GM23338 (cell line): Measurements from ENCODE around the gene SSU72. TPM values are rescaled to one million over a fixed set of nuclear protein-coding genes. Genes with fewer than 3 reads are reported as not detected.

Source experiments
- ATAC-seq: fragments of 200-7000 bp; cut with Tn5 transposase; 3 replicates; pipeline ENCODE4 v1.9.1; 2020
- DNase-seq: peaks from one replicate; pipeline ENCODE4 v3.0.0-alpha.2; 2015; ENCODE audit warnings: low spot score
- H2AFZ ChIP-seq: fragments of 200-600 bp; sonication (generic); 2 replicates; pipeline ENCODE4 v1.8.0; 2016; ENCODE audit warnings: antibody characterized with exemption, mild to moderate bottlenecking, moderate library complexity
- H3F3A ChIP-seq: fragments of 200-600 bp; sonication (generic); replicated peaks from 2 replicates; pipeline ENCODE4 v1.8.0; 2017; ENCODE audit warnings: antibody characterized with exemption, mixed run types, low read depth
- H3K27ac ChIP-seq: fragments of 200-600 bp; sonication (generic); 2 replicates; pipeline ENCODE4 v1.6.1; 2016; ENCODE audit warnings: low read depth
- H3K27me3 ChIP-seq: fragments of 200-600 bp; sonication (generic); 2 replicates; pipeline ENCODE4 v1.8.0; 2016; ENCODE audit warnings: mild to moderate bottlenecking, mixed run types, moderate library complexity; ENCODE audit not compliant: insufficient read depth
- H3K36me3 ChIP-seq: fragments of 200-600 bp; sonication (generic); 2 replicates; pipeline ENCODE4 v1.8.0; 2016; ENCODE audit warnings: mild to moderate bottlenecking; ENCODE audit not compliant: insufficient read depth
- H3K4me1 ChIP-seq: fragments of 200-600 bp; sonication (generic); 2 replicates; pipeline ENCODE4 v1.8.0; 2016; ENCODE audit warnings: mild to moderate bottlenecking, moderate library complexity; ENCODE audit not compliant: insufficient read depth
- H3K4me2 ChIP-seq: fragments of 200-600 bp; sonication (generic); 2 replicates; pipeline ENCODE4 v1.7.1; 2017; ENCODE audit warnings: mixed run types
- H3K4me3 ChIP-seq: fragments of 200-600 bp; sonication (generic); 2 replicates; pipeline ENCODE4 v1.6.1; 2016; ENCODE audit warnings: mixed run types
- H3K79me2 ChIP-seq: fragments of 200-600 bp; sonication (generic); replicated peaks from 2 replicates; pipeline ENCODE4 v1.8.0; 2017; ENCODE audit warnings: mild to moderate bottlenecking; ENCODE audit not compliant: insufficient read depth
- H3K9me2 ChIP-seq: fragments of 200-600 bp; sonication (generic); 2 replicates; pipeline ENCODE4 v1.8.0; 2017; ENCODE audit not compliant: insufficient read depth
- H4K20me1 ChIP-seq: fragments of 200-600 bp; sonication (generic); replicated peaks from 2 replicates; pipeline ENCODE4 v1.8.0; 2017; ENCODE audit warnings: mild to moderate bottlenecking; ENCODE audit not compliant: insufficient read depth
- H3K27ac Mint-ChIP-seq: 2 replicates; pipeline ENCODE4 v1.8.0; 2020; ENCODE audit warnings: inconsistent platforms, mild to moderate bottlenecking, moderate library complexity, mixed read lengths
- H3K27me3 Mint-ChIP-seq: 3 replicates; pipeline ENCODE4 v1.8.0; 2022; ENCODE audit warnings: low read depth, mild to moderate bottlenecking, moderate library complexity, mixed read lengths, inconsistent platforms; ENCODE audit not compliant: insufficient read depth, poor library complexity
- H3K36me3 Mint-ChIP-seq: 3 replicates; pipeline ENCODE4 v1.8.0; 2021; ENCODE audit warnings: low read depth, mild to moderate bottlenecking, inconsistent platforms, moderate library complexity, mixed read lengths
- H3K4me1 Mint-ChIP-seq: 3 replicates; pipeline ENCODE4 v1.8.0; 2020; ENCODE audit warnings: mild to moderate bottlenecking, inconsistent platforms, mixed read lengths
- H3K4me3 Mint-ChIP-seq: 3 replicates; pipeline ENCODE4 v1.8.0; 2021; ENCODE audit warnings: moderate library complexity, mild to moderate bottlenecking, inconsistent platforms, mixed read lengths
- H3K9me3 Mint-ChIP-seq: 3 replicates; pipeline ENCODE4 v1.8.0; 2020; ENCODE audit warnings: moderate library complexity, mild to moderate bottlenecking, inconsistent platforms, mixed read lengths
- CTCF ChIP-seq, 2 experiments: fragments of 200-600 bp in 1 of 2; sonication (generic) in 1 of 2; conservative IDR thresholded peaks; 2 replicates each; pipeline versions ENCODE4 v1.5.1 to v1.6.1; 2016 to 2017; ENCODE audit warnings: antibody characterized with exemption in 2 of 2, low read depth in 2 of 2, mild to moderate bottlenecking in 2 of 2, moderate library complexity in 1 of 2
- JUNB ChIP-seq: IDR thresholded peaks from one replicate; pipeline ENCODE4 v1.6.1; 2016; ENCODE audit warnings: antibody characterized with exemption; ENCODE audit not compliant: unreplicated experiment
- POLR2AphosphoS5 ChIP-seq: IDR thresholded peaks from 2 replicates; pipeline ENCODE4 v1.6.1; 2016; ENCODE audit warnings: antibody characterized with exemption, low read depth
- ZNF114 ChIP-seq: fragments of 250-450 bp; sonication (Bioruptor Pico); IDR thresholded peaks from 2 replicates; pipeline ENCODE4 v1.5.0; 2020; ENCODE audit warnings: mild to moderate bottlenecking, moderate library complexity
- polyA plus RNA-seq: library from polyadenylated mRNA; unstranded; fragments of >200 nt; fragmentation: Nextera tagmentation; extraction: Ambion mirVana; gene quantifications from 2 replicates; pipeline ENCODE4 v1.2.1, GENCODE V29; 2016
- total RNA-seq: library from RNA; depleted of rRNA; stranded (reverse); fragments of >200 nt; shearing (Covaris generic); gene quantifications from 2 replicates; pipeline ENCODE4 v1.2.3, GENCODE V29; 2014

Gene SSU72
- total and polyA plus RNA-seq, 2 experiments from 2014 or later: 148 to 248 TPM

- DNase-seq (peak; percentile 80), ATAC-seq (peak; percentile 45)
- H3F3A ChIP-seq: no peaks in the 10 kb centered on the region; the same call in 1 of the 2 replicates
- TF ChIP-seq JUNB (no peak), CTCF (conservative IDR thresholded peaks at IDR 0.05; ENCODE audit: low read depth in 2 of 2) (peak; percentile 61 to 81)
- H3K36me3 Mint-ChIP-seq: no peaks in the 10 kb centered on the region; the same call in 2 of the 3 replicates
- H3K4me1 ChIP-seq: no peaks in the 10 kb centered on the region; the same call in 1 of the 2 replicates
- H3K4me1 Mint-ChIP-seq: no peaks in the 10 kb centered on the region; the same call in 2 of the 3 replicates
- no peak overlapping the region for H3K4me3 ChIP-seq
- H3K27ac ChIP-seq: no peak overlapping the region
- H3K79me2 ChIP-seq: peaks cover under 1% of the 10 kb centered on the region; the same call in 1 of the 2 replicates
- peaks cover 5% of the 10 kb centered on the region for H4K20me1 ChIP-seq
- no peak overlapping the region for H3K4me3 Mint-ChIP-seq
- no peaks in the 10 kb centered on the region for H3K27me3 ChIP-seq
- no peaks in the 10 kb centered on the region for H3K36me3 ChIP-seq
- H3K27me3 Mint-ChIP-seq: peaks cover 16% of the 10 kb centered on the region
- no peaks in the 10 kb centered on the region; the same call in 2 of the 3 replicates for H3K9me3 Mint-ChIP-seq
- H3K27ac Mint-ChIP-seq: no peak overlapping the region
- H3K4me2 ChIP-seq: no peak overlapping the region
- no peaks in the 10 kb centered on the region for H3K9me2 ChIP-seq
- H2AFZ ChIP-seq: no peak overlapping the region
These were observed 45.3 kb upstream of the SSU72 start for GRCh38 chr1:1619917-1620361.

GRCh38 chr1:1618396-1619068, 43.9 kb upstream of the SSU72 start:
- Histone ChIP-seq H3K9me2 (no peaks in the 10 kb centered on the region), H3K27ac (no peak overlapping the region), H3K36me3 (no peaks in the 10 kb centered on the region), H4K20me1 (peaks cover 11% of the 10 kb centered on the region), H3K79me2 (peaks cover 14% of the 10 kb centered on the region; the same call in 1 of the 2 replicates), H3F3A (peaks cover 4% of the 10 kb centered on the region; the same call in 1 of the 2 replicates), H3K27me3 (no peaks in the 10 kb centered on the region), H2AFZ (no peak overlapping the region), H3K4me1 (peaks cover 6% of the 10 kb centered on the region; the same call in 1 of the 2 replicates), H3K4me3 (no peak overlapping the region), H3K4me2 (no peak overlapping the region)
- Mint-ChIP-seq H3K9me3 (no peaks in the 10 kb centered on the region; the same call in 2 of the 3 replicates), H3K27ac (no peak overlapping the region), H3K4me1 (peaks cover 11% of the 10 kb centered on the region), H3K4me3 (no peak overlapping the region), H3K36me3 (peaks cover 2% of the 10 kb centered on the region; the same call in 2 of the 3 replicates), H3K27me3 (peaks cover 13% of the 10 kb centered on the region)
- TF ChIP-seq CTCF (conservative IDR thresholded peaks at IDR 0.05; ENCODE audit: low read depth in 2 of 2) (no peak), ZNF114 (CRISPR knock-in tag) (no peak), POLR2AphosphoS5 (no peak)
- no peak for ATAC-seq
- no peak for DNase-seq
